Activated T-cell treated with anti-CD3 and anti-CD28 coated beads, Interleukin-2, amount 50 U/mL, for 72 hours (primary cell): ENCODE data around the gene LIMD2. TPM values are rescaled to one million over a fixed set of nuclear protein-coding genes. Genes with fewer than 3 reads are reported as not detected.
A peak's percentile ranks its signal among the peaks of the same experiment; 100 is the strongest.

Experiments
- ATAC-seq, 2 donors: fragments of 150-1000 bp; cut with Tn5 transposase; replicated peaks in 1 of 2; 2 replicates each; pipeline ENCODE4 v1.10.0; 2021; ENCODE audit warnings: moderate library complexity in 2 of 2, mild to moderate bottlenecking in 1 of 2
- DNase-seq, 2 donors: peaks; one replicate each; pipeline ENCODE4 v3.0.0; 2021 to 2022; ENCODE audit warnings: mixed read lengths in 1 of 2
- H3K27ac Mint-ChIP-seq: one replicate; pipeline ENCODE4 v1.8.0; 2022; ENCODE audit warnings: mild to moderate bottlenecking, moderate library complexity, mixed read lengths
- H3K27me3 Mint-ChIP-seq: one replicate; pipeline ENCODE4 v1.8.0; 2022; ENCODE audit warnings: low read depth, mixed read lengths
- H3K36me3 Mint-ChIP-seq, 2 donors: one replicate each; pipeline ENCODE4 v1.8.0; 2022; ENCODE audit warnings: mixed read lengths in 2 of 2, mild to moderate bottlenecking in 1 of 2; ENCODE audit not compliant: insufficient read depth in 2 of 2
- H3K4me1 Mint-ChIP-seq: one replicate; pipeline ENCODE4 v1.8.0; 2022; ENCODE audit warnings: low read depth, mixed read lengths
- H3K4me3 Mint-ChIP-seq, 2 donors: one replicate each; pipeline ENCODE4 v1.8.0; 2022; ENCODE audit warnings: mild to moderate bottlenecking in 2 of 2, mixed read lengths in 2 of 2, moderate library complexity in 2 of 2
- H3K9me3 Mint-ChIP-seq, 2 donors: one replicate each; pipeline ENCODE4 v1.8.0; 2022; ENCODE audit warnings: mixed read lengths in 2 of 2
- total RNA-seq, 2 donors: library from RNA; stranded (reverse); gene quantifications; one replicate each; pipeline ENCODE4 v1.2.3, GENCODE V29; 2022

Gene LIMD2
- total RNA-seq, 2 donors from 2014 or later, result 227 to 324 TPM

- DNase-seq (peak; percentile 45 to 49), ATAC-seq (no peak)
- Mint-ChIP-seq H3K27me3 (no peaks in the 10 kb centered on the region), H3K9me3 (no peaks in the 10 kb centered on the region), H3K27ac (peak overlapping the region; percentile 79), H3K4me1 (peaks cover 71% of the 10 kb centered on the region), H3K4me3 (peak overlapping the region; percentile 89 to 97), H3K36me3 (peaks cover 3 to 8% of the 10 kb centered on the region in 2 donors)
Observed at GRCh38 chr17:63698381-63698885, 1.5 kb downstream of the LIMD2 start.

- ATAC-seq (peak; percentile 38 to 51), DNase-seq (peak; percentile 85 to 89)
- H3K4me3 Mint-ChIP-seq, result peak overlapping the region; percentile 89 to 97
- H3K27ac Mint-ChIP-seq, result peak overlapping the region; percentile 87
- H3K9me3 Mint-ChIP-seq, result no peaks in the 10 kb centered on the region
- peaks cover 63% of the 10 kb centered on the region for H3K4me1 Mint-ChIP-seq
- H3K27me3 Mint-ChIP-seq, result no peaks in the 10 kb centered on the region
- peaks cover 3 to 8% of the 10 kb centered on the region in 2 donors for H3K36me3 Mint-ChIP-seq
Observed at GRCh38 chr17:63697341-63698286, 2.3 kb downstream of the LIMD2 start.

DNA sequence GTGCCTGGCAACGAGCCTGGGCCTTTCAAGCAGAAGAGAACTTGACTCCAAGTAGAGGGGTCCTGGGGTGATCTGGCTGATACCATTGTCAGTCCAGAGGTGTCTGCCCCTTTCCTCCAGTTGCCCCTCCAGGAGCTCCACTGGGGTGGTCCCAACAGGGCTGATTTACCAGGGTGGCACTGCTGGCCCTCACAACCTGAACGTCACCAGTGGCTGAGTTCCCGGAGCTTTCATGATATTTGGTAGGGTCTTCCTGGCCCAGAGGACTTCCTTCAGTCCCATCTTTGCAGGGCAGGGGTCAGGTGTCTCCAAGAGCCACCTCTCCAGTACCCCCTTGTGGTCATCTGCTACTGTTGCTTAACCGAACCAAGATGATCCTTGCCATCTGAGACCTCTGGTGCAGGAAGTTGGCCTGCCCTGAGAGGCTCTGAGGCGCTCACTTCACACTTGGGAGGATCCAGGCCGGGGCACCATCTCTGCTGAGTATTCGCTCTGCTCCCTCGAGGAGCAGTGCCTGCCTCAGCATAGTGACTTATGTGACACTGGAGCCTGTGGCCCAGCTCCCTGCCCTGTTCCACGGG, 3.5 kb downstream of the LIMD2 start:
- H3K4me3 Mint-ChIP-seq, result peak overlapping the region; percentile 89 to 97
- DNase-seq (peak; percentile 45 to 51), ATAC-seq (no peak)
- peaks cover 3 to 7% of the 10 kb centered on the region in 2 donors for H3K36me3 Mint-ChIP-seq
- H3K4me1 Mint-ChIP-seq, result peaks cover 51% of the 10 kb centered on the region
- H3K27ac Mint-ChIP-seq, result peak overlapping the region; percentile 87
- H3K27me3 Mint-ChIP-seq, result no peaks in the 10 kb centered on the region
- H3K9me3 Mint-ChIP-seq, result no peaks in the 10 kb centered on the region

- H3K36me3 Mint-ChIP-seq, result peaks cover 3 to 5% of the 10 kb centered on the region in 2 donors
- H3K9me3 Mint-ChIP-seq, result no peaks in the 10 kb centered on the region
Observed at GRCh38 chr17:63695889-63696288, 4.0 kb downstream of the LIMD2 start.

GRCh38 chr17:63694950-63695773, 4.8 kb downstream of the LIMD2 start:
- Mint-ChIP-seq H3K36me3 (peaks cover 3 to 5% of the 10 kb centered on the region in 2 donors), H3K4me1 (peaks cover 46% of the 10 kb centered on the region), H3K9me3 (no peaks in the 10 kb centered on the region), H3K27ac (peak overlapping the region; percentile 85), H3K27me3 (no peaks in the 10 kb centered on the region), H3K4me3 (peak overlapping the region; percentile 43 to 46)
- ATAC-seq (no peak), DNase-seq (no peak)

More at GRCh38 chr17:63695889-63696288, 4.0 kb downstream of the LIMD2 start:
- ATAC-seq, result no peak
- Mint-ChIP-seq H3K27me3 (no peaks in the 10 kb centered on the region), H3K4me3 (peak overlapping the region; percentile 89 to 97), H3K27ac (peak overlapping the region; percentile 87), H3K4me1 (peaks cover 46% of the 10 kb centered on the region)
- DNase-seq, result no peak

DNA sequence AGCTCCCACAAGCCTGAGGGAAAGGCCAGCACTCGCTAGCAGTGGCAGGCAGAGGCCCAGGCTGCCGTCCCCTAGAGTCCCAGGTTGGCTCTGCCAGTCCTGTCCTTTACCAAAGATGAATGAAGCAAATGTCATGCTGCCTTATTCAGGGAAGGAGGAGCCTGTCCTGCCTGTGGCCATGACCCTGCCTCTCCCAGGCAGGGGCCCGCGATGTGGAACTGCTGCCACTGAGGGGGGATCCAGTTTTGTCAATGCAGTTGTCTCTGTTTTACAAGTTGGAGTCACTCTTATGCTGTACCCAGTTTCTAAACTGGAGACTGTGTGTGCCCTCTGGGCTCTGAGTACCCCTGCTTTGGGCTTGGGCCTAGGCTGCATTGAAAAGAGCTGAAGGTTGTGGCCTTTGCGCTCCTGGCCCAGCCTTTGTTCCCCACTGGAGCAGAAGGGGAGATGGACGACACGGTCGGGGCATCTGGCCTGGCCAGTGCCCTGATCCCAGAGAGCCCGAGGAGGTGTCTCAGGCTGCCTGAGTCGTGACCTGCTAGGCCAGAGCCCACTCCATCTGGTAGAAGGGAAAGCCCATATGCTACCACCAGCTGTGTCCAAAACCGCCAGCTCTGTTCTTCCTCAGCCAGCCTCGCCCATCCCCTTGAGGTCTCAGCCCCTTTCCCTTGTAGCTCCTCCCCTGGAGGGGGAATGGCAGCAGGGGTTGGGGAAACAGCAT, 5.5 kb downstream of the LIMD2 start:
- H3K4me3 Mint-ChIP-seq, result no peak overlapping the region
- H3K27me3 Mint-ChIP-seq, result no peaks in the 10 kb centered on the region
- peak overlapping the region; percentile 85 for H3K27ac Mint-ChIP-seq
- ATAC-seq (no peak), DNase-seq (no peak)
- peaks cover 3 to 6% of the 10 kb centered on the region in 2 donors for H3K36me3 Mint-ChIP-seq
- peaks cover 46% of the 10 kb centered on the region for H3K4me1 Mint-ChIP-seq
- H3K9me3 Mint-ChIP-seq, result no peaks in the 10 kb centered on the region

GRCh38 chr17:63693411-63694113, 6.4 kb downstream of the LIMD2 start:
- Mint-ChIP-seq H3K36me3 (peaks cover 3 to 8% of the 10 kb centered on the region in 2 donors), H3K27me3 (no peaks in the 10 kb centered on the region), H3K27ac (no peak overlapping the region), H3K4me1 (peaks cover 50% of the 10 kb centered on the region), H3K4me3 (no peak overlapping the region), H3K9me3 (no peaks in the 10 kb centered on the region)
- DNase-seq, result no peak
- no peak for ATAC-seq

GRCh38 chr17:63692195-63692816, 7.6 kb downstream of the LIMD2 start:
- Mint-ChIP-seq H3K4me3 (no peak overlapping the region), H3K27me3 (no peaks in the 10 kb centered on the region), H3K4me1 (peaks cover 46% of the 10 kb centered on the region), H3K27ac (no peak overlapping the region), H3K36me3 (peaks cover 0 to 5% of the 10 kb centered on the region in 2 donors), H3K9me3 (no peaks in the 10 kb centered on the region)
- DNase-seq, result no peak
- ATAC-seq, result no peak

- no peaks in the 10 kb centered on the region for H3K9me3 Mint-ChIP-seq
- H3K36me3 Mint-ChIP-seq, result peaks cover 0 to 5% of the 10 kb centered on the region in 2 donors
- H3K4me1 Mint-ChIP-seq, result peaks cover 29% of the 10 kb centered on the region
- no peak overlapping the region for H3K4me3 Mint-ChIP-seq
- no peak overlapping the region for H3K27ac Mint-ChIP-seq
- ATAC-seq (no peak), DNase-seq (no peak)
- no peaks in the 10 kb centered on the region for H3K27me3 Mint-ChIP-seq
Observed at GRCh38 chr17:63689479-63689878, 10.4 kb downstream of the LIMD2 start.

- no peak overlapping the region for H3K27ac Mint-ChIP-seq
- peaks cover 21% of the 10 kb centered on the region for H3K4me1 Mint-ChIP-seq
- ATAC-seq (peak; percentile 56 to 58), DNase-seq (peak; percentile 39 to 43)
- no peaks in the 10 kb centered on the region for H3K27me3 Mint-ChIP-seq
- peaks cover 0 to 5% of the 10 kb centered on the region in 2 donors for H3K36me3 Mint-ChIP-seq
- H3K9me3 Mint-ChIP-seq, result no peaks in the 10 kb centered on the region
- H3K4me3 Mint-ChIP-seq, result no peak overlapping the region
Observed at GRCh38 chr17:63688396-63689020, 11.4 kb downstream of the LIMD2 start.

GRCh38 chr17:63686138-63686685, 13.7 kb downstream of the LIMD2 start:
- Mint-ChIP-seq H3K9me3 (no peaks in the 10 kb centered on the region), H3K4me1 (peaks cover 21% of the 10 kb centered on the region), H3K4me3 (peak overlapping the region; percentile 16 to 18), H3K27me3 (no peaks in the 10 kb centered on the region), H3K36me3 (peaks cover 3 to 5% of the 10 kb centered on the region in 2 donors), H3K27ac (peak overlapping the region; percentile 82)
- ATAC-seq, result peak; percentile 63 to 76
- no peak for DNase-seq
